ENCODE measurements around the gene ZSWIM6.

ZSWIM6 gene

GRCh38 chr5:61307191-61307590 lies 24.9 kb upstream of the ZSWIM6 start:
- no peak for DNase-seq (ENCODE audit: low read depth)

- no peak for DNase-seq (ENCODE audit: low read depth)
Measured at GRCh38 chr5:61307611-61308010, 24.4 kb upstream of the ZSWIM6 start.

- DNase-seq (ENCODE audit: low read depth): no peak
Measured at GRCh38 chr5:61308712-61309111, 23.3 kb upstream of the ZSWIM6 start.

- DNase-seq (ENCODE audit: low read depth): no peak
Measured at GRCh38 chr5:61309115-61309514, 22.9 kb upstream of the ZSWIM6 start.

- DNase-seq (ENCODE audit: low read depth): no peak
Measured at GRCh38 chr5:61311056-61311610, 20.9 kb upstream of the ZSWIM6 start.

GRCh38 chr5:61311836-61312808 lies 19.9 kb upstream of the ZSWIM6 start:
- no peak for DNase-seq (ENCODE audit: low read depth)

- no peak for DNase-seq (ENCODE audit: low read depth)
Measured at GRCh38 chr5:61313960-61314681, 17.9 kb upstream of the ZSWIM6 start.

GRCh38 chr5:61318376-61318775 lies 13.7 kb upstream of the ZSWIM6 start:
- DNase-seq (ENCODE audit: low read depth): no peak

GRCh38 chr5:61319388-61320146 lies 12.5 kb upstream of the ZSWIM6 start:
- no peak for DNase-seq (ENCODE audit: low read depth)

- no peak for DNase-seq (ENCODE audit: low read depth)
Measured at GRCh38 chr5:61320860-61321259, 11.2 kb upstream of the ZSWIM6 start.

GRCh38 chr5:61321669-61322068 lies 10.4 kb upstream of the ZSWIM6 start:
- no peak for DNase-seq (ENCODE audit: low read depth)

GRCh38 chr5:61322738-61323725 lies 9.0 kb upstream of the ZSWIM6 start:
- no peak for DNase-seq (ENCODE audit: low read depth)

- DNase-seq (ENCODE audit: low read depth): no peak
Measured at GRCh38 chr5:61327760-61328753, 4.0 kb upstream of the ZSWIM6 start.

- no peak for DNase-seq (ENCODE audit: low read depth)
Measured at GRCh38 chr5:61328791-61329549, 3.1 kb upstream of the ZSWIM6 start.

- no peak for DNase-seq (ENCODE audit: low read depth)
Measured at GRCh38 chr5:61329550-61330128, 2.4 kb upstream of the ZSWIM6 start.

- no peak for DNase-seq (ENCODE audit: low read depth)
Measured at GRCh38 chr5:61330341-61330844, 1.7 kb upstream of the ZSWIM6 start.

GRCh38 chr5:61330845-61331406 lies 1.1 kb upstream of the ZSWIM6 start:
- no peak for DNase-seq (ENCODE audit: low read depth)

- no peak for DNase-seq (ENCODE audit: low read depth)
Measured at GRCh38 chr5:61332358-61332749, 296 bp downstream of the ZSWIM6 start.

Data from stimulated activated CD8-positive, alpha-beta memory T cell treated with anti-CD3 and anti-CD28 coated beads, Interleukin-7, amount 100 ng/mL, for 24 hours (primary cell).